SKM-1 (cell line): ENCODE data around the gene NFKBIA.
"Not testable (repeated sequence)": the region's sequence is repeated elsewhere in the genome, so short reads cannot be mapped to it uniquely, and the experiment has no call there.

Source experiments
- DNase-seq: peaks from one replicate; lab custom pipeline; 2025; ENCODE audit not compliant: unreplicated experiment; lab: John Stamatoyannopoulos, UW

The NFKBIA gene

GRCh38 chr14:35392103-35392502 is 12.4 kb downstream of the NFKBIA start:
- no peak for DNase-seq

GRCh38 chr14:35391388-35391710 is 13.2 kb downstream of the NFKBIA start:
- DNase-seq, result no peak

- no peak for DNase-seq
Observed at GRCh38 chr14:35390577-35391387, 13.8 kb downstream of the NFKBIA start.

GRCh38 chr14:35389315-35389667 is 15.3 kb downstream of the NFKBIA start:
- no peak for DNase-seq

GRCh38 chr14:35388656-35389314 is 15.8 kb downstream of the NFKBIA start:
- DNase-seq, result no peak

GRCh38 chr14:35387713-35388579 is 16.6 kb downstream of the NFKBIA start:
- no peak for DNase-seq

- DNase-seq, result no peak
Observed at GRCh38 chr14:35387219-35387618, 17.3 kb downstream of the NFKBIA start.

GRCh38 chr14:35386673-35387125 is 17.9 kb downstream of the NFKBIA start:
- DNase-seq, result no peak

GRCh38 chr14:35385042-35385839 is 19.3 kb downstream of the NFKBIA start:
- DNase-seq, result no peak

- no peak for DNase-seq
Observed at GRCh38 chr14:35384455-35385041, 20.0 kb downstream of the NFKBIA start.

GRCh38 chr14:35383569-35384454 is 20.7 kb downstream of the NFKBIA start:
- no peak for DNase-seq

GRCh38 chr14:35380794-35381193 is 23.8 kb downstream of the NFKBIA start:
- DNase-seq, result no peak

GRCh38 chr14:35379234-35379933 is 25.2 kb downstream of the NFKBIA start:
- DNase-seq, result not testable (repeated sequence)

- DNase-seq, result no peak
Observed at GRCh38 chr14:35378425-35379233, 25.9 kb downstream of the NFKBIA start.

GRCh38 chr14:35375558-35376025 is 29.0 kb downstream of the NFKBIA start:
- no peak for DNase-seq

- peak; percentile 32 for DNase-seq
Observed at GRCh38 chr14:35374263-35374712, 30.3 kb downstream of the NFKBIA start.

GRCh38 chr14:35373208-35373607 is 31.3 kb downstream of the NFKBIA start:
- DNase-seq, result not testable (repeated sequence)

- no peak for DNase-seq
Observed at GRCh38 chr14:35370969-35371368, 33.6 kb downstream of the NFKBIA start.
